ACHN (cell line): ENCODE results near the gene RHOV.

Experiments
- DNase-seq: peaks from one replicate; pipeline ENCODE4 v3.0.0-alpha.2; 2015
- in situ Hi-C: cut with HindIII; loops from 2 replicates; pipeline ENCODE4 v1.10.0; 2017; ENCODE audit warnings: low sequenced_read_pairs, low pct_ligation_motif_present, low pct_unique_long_range_greater_than_20kb

RHOV gene

GRCh38 chr15:40873694-40874561 is at the start of gene RHOV:
Gene RHOV (minus strand): TSS chr15:40874234. CDS start chr15:40874139, 95 bp downstream.
- in situ Hi-C loops, result no loop called here
- DNase-seq, result peak; percentile 80

GRCh38 chr15:40923551-40923950 is 49.5 kb upstream of the RHOV start:
- DNase-seq, result no peak
- in situ Hi-C loops, result no loop called here

- in situ Hi-C loops, result no loop called here
- DNase-seq, result no peak
Measured at GRCh38 chr15:40922608-40923005, 48.6 kb upstream of the RHOV start.

GRCh38 chr15:40921949-40922607 is 48.0 kb upstream of the RHOV start:
- in situ Hi-C loops, result no loop called here
- DNase-seq, result no peak

- DNase-seq, result no peak
- in situ Hi-C loops, result no loop called here
Measured at GRCh38 chr15:40918799-40919392, 44.9 kb upstream of the RHOV start.

GRCh38 chr15:40918146-40918798 is 44.2 kb upstream of the RHOV start:
- in situ Hi-C loops, result no loop called here
- no peak for DNase-seq

GRCh38 chr15:40917585-40917984 is 43.6 kb upstream of the RHOV start:
- DNase-seq, result no peak
- in situ Hi-C loops, result no loop called here

GRCh38 chr15:40915679-40916078 is 41.6 kb upstream of the RHOV start:
- no peak for DNase-seq
- in situ Hi-C loops, result no loop called here

GRCh38 chr15:40915116-40915661 is 41.2 kb upstream of the RHOV start:
- DNase-seq, result no peak
- in situ Hi-C loops, result no loop called here

- no peak for DNase-seq
- in situ Hi-C loops, result no loop called here
Measured at GRCh38 chr15:40914486-40914885, 40.5 kb upstream of the RHOV start.

- DNase-seq, result no peak
- in situ Hi-C loops, result no loop called here
Measured at GRCh38 chr15:40914013-40914412, 40.0 kb upstream of the RHOV start.

- DNase-seq, result no peak
- in situ Hi-C loops, result no loop called here
Measured at GRCh38 chr15:40912478-40912877, 38.4 kb upstream of the RHOV start.

- DNase-seq, result no peak
- in situ Hi-C loops, result no loop called here
Measured at GRCh38 chr15:40911693-40912092, 37.7 kb upstream of the RHOV start.

GRCh38 chr15:40911141-40911540 is 37.1 kb upstream of the RHOV start:
- in situ Hi-C loops, result no loop called here
- DNase-seq, result no peak

GRCh38 chr15:40909662-40910630 is 35.9 kb upstream of the RHOV start:
- DNase-seq, result no peak
- in situ Hi-C loops, result no loop called here

- DNase-seq, result no peak
- in situ Hi-C loops, result no loop called here
Measured at GRCh38 chr15:40908095-40908494, 34.1 kb upstream of the RHOV start.

GRCh38 chr15:40906991-40907802 is 33.2 kb upstream of the RHOV start:
- DNase-seq, result no peak
- in situ Hi-C loops, result no loop called here
